ENCODE results near the gene E4F1. TPM values are rescaled to one million over a fixed set of nuclear protein-coding genes. Genes with fewer than 3 reads are reported as not detected.
A peak's percentile ranks its signal among the peaks of the same experiment; 100 is the strongest.

E4F1 gene
- total RNA-seq, 1 donor from 2014 or later, result 18.7 TPM

DNA sequence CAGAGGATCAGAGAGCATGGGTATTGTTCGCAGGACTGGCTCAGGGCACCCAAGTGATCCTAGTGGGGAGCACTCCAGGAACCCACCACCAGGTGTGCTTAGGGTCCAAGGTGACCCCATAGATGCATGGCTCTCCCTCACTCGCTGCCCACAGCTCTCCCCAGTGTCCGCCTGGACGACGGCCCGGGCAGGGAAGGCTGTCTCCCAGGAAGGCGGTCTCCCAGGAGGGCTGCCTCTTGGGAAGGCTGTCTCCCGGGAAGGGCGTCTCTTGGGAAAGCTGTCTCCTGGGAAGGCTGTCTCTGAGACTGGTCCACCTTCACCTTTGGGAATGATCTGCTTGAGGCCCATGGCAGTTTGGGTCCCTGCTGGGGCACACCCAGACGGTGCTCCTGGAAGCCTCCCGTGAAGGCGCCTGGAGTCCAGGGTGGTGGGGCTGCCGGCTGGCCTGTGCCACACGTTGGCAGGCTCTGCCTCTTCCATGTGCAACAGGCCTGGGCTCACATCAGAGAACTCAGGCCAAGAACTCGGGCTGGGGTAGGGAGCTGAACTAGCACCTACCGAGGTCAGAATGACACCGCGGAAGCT is 23.0 kb downstream of the E4F1 start:
- TF ChIP-seq, protein P1, sequence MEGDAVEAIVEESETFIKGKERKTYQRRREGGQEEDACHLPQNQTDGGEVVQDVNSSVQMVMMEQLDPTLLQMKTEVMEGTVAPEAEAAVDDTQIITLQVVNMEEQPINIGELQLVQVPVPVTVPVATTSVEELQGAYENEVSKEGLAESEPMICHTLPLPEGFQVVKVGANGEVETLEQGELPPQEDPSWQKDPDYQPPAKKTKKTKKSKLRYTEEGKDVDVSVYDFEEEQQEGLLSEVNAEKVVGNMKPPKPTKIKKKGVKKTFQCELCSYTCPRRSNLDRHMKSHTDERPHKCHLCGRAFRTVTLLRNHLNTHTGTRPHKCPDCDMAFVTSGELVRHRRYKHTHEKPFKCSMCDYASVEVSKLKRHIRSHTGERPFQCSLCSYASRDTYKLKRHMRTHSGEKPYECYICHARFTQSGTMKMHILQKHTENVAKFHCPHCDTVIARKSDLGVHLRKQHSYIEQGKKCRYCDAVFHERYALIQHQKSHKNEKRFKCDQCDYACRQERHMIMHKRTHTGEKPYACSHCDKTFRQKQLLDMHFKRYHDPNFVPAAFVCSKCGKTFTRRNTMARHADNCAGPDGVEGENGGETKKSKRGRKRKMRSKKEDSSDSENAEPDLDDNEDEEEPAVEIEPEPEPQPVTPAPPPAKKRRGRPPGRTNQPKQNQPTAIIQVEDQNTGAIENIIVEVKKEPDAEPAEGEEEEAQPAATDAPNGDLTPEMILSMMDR (IDR thresholded peaks at IDR 0.05), result no peak
- no peaks in the 10 kb centered on the region for H3K9me3 Mint-ChIP-seq (ENCODE audit: low read depth)
- no peak overlapping the region for H3K4me3 Mint-ChIP-seq (ENCODE audit: unreplicated experiment)
- no peaks in the 10 kb centered on the region for H3K27me3 Mint-ChIP-seq (ENCODE audit: low read depth)
- peaks cover 9% of the 10 kb centered on the region for H3K4me1 Mint-ChIP-seq (ENCODE audit: low read depth)
- H3K36me3 Mint-ChIP-seq (ENCODE audit: low read depth), result peaks cover 5% of the 10 kb centered on the region
- H3K27ac Mint-ChIP-seq (ENCODE audit: unreplicated experiment), result no peak overlapping the region
- DNase-seq (ENCODE audit: low spot score), result no peak

DNA sequence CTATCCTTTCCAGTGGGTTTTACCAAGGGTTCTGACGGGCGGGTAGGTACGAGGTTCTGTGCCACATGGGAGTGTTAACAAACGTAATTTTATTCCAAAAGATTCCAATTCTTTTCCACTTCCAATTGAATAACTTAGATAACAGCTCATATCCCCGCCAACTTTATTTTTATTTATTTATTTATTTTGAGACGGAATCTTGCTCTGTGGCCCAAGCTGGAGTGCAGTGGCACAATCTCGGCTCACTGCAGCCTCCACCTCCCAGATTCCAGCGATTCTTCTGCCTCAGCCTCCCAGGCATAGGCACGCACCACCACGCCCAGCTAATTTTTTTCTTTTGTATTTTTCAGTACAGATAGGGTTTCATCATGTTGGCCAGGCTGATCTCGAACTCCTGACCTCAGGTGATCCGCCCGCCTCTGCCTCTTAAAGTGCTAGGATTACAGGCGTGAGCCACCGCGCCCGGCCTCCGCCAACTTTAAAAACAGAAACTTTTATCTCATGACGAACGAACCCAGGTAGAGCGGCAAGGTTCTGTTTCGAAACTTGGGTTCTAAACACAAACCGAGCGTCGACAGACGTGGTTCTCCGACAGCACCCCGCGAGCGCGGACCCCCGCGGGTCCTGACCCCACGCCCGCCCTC is 27.4 kb downstream of the E4F1 start:
- TF ChIP-seq, protein P1 (IDR thresholded peaks at IDR 0.05), result no peak
- no peaks in the 10 kb centered on the region for H3K9me3 Mint-ChIP-seq (ENCODE audit: low read depth)
- H3K4me3 Mint-ChIP-seq (ENCODE audit: unreplicated experiment), result peak overlapping the region; percentile 86
- peaks cover 11% of the 10 kb centered on the region for H3K36me3 Mint-ChIP-seq (ENCODE audit: low read depth)
- H3K27me3 Mint-ChIP-seq (ENCODE audit: low read depth), result no peaks in the 10 kb centered on the region
- peak overlapping the region; percentile 94 for H3K27ac Mint-ChIP-seq (ENCODE audit: unreplicated experiment)
- peaks cover 13% of the 10 kb centered on the region for H3K4me1 Mint-ChIP-seq (ENCODE audit: low read depth)
- DNase-seq (ENCODE audit: low spot score), result no peak

DNA sequence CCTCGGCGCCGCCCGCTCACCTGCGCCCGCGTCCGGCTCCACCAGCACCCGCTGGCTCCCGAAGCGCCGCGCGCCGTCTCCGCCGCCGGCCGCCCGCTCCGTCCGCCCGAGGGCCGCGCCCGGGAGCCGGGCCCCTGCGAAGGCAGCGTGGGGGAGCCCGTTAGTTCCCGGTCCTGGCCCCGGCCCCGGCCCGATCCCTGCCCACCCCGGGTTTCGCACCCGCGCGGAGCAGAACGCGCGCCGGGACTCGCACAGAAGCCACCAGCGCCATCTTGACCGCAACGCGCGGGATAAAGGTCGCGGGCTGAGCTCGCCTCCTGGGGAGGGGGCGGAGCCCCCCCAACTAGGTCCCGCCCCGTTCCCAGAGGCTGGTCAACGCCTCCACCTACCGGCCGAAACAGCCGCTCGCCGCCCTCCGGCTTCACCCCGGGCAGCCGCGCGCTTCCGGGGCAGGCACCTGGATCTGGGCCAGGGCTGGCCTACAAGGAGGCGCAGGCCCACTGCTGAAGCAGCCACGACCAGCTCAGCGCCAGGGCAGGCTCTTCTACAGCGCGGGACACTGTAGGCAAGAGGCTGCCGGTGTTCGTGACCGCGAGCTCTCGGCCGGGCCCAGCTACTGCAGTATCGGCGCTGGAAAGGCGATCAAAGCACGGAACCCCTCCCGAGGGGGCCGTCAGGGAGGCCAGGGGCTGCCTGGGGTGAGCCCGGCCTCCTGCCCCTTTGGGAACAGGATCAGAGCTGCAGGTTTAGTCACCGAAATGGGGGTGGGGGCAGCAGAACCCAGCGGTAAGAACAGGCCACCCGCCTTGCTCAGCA is 28.1 kb downstream of the E4F1 start, which contains the start of gene ECI1:
ECI1 (minus strand) TSS at position 292 of the 816 bp plus-strand sequence; CDS start at position 271, 21 bp downstream.
- TF ChIP-seq, protein P1 (IDR thresholded peaks at IDR 0.05), result peak; percentile 83
- Mint-ChIP-seq H3K36me3 (ENCODE audit: low read depth) (peaks cover 14% of the 10 kb centered on the region), H3K27me3 (ENCODE audit: low read depth) (no peaks in the 10 kb centered on the region), H3K27ac (ENCODE audit: unreplicated experiment) (peak within 1 kb of the TSS; percentile 94), H3K4me1 (ENCODE audit: low read depth) (peaks cover 16% of the 10 kb centered on the region), H3K9me3 (ENCODE audit: low read depth) (no peaks in the 10 kb centered on the region), H3K4me3 (ENCODE audit: unreplicated experiment) (peak within 1 kb of the TSS; percentile 86)
- DNase-seq (ENCODE audit: low spot score), result peak; percentile 96

DNA sequence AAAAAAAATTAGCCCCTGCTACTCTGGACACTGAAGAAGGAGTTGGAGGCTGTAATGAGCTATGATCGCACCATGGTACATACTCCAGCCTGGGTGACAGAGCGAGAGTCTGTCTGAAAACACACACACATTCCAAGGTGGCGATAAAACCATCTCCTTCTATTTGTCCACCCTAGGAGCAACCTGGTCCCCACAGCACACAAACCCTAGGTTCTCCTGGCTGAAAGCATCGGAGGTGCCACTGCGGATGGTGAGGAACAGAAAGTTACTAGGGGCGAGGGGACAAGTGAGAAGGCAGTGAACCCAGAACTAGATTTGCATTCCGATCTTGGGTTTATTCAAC is 29.4 kb downstream of the E4F1 start:
- H3K27ac Mint-ChIP-seq (ENCODE audit: unreplicated experiment), result peak overlapping the region; percentile 64
- no peak for DNase-seq (ENCODE audit: low spot score)
- H3K36me3 Mint-ChIP-seq (ENCODE audit: low read depth), result peaks cover 22% of the 10 kb centered on the region
- H3K27me3 Mint-ChIP-seq (ENCODE audit: low read depth), result no peaks in the 10 kb centered on the region
- H3K4me3 Mint-ChIP-seq (ENCODE audit: unreplicated experiment), result no peak overlapping the region
- TF ChIP-seq, protein P1 (IDR thresholded peaks at IDR 0.05), result no peak
- H3K9me3 Mint-ChIP-seq (ENCODE audit: low read depth), result no peaks in the 10 kb centered on the region
- H3K4me1 Mint-ChIP-seq (ENCODE audit: low read depth), result peaks cover 16% of the 10 kb centered on the region

DNA sequence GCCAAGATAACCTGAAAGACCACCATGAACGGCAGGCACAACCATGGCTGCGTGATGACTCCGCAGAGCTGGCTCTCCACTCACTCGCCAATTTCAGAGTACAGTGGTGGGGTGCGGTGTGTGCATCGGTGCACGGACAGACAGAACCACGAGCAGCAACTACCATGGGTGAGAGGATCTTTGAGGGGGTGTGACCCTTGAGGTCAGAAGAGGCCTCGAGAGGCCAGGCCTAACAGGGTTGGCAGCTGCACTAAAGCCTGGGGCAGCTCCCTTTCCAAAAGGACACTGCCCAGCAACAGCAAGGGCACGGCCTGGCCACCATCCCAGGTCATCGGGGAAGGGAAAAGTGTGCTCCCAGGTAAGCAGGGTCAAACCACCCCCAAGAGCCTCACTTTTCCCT is 29.9 kb downstream of the E4F1 start:
- peaks cover 22% of the 10 kb centered on the region for H3K36me3 Mint-ChIP-seq (ENCODE audit: low read depth)
- DNase-seq (ENCODE audit: low spot score), result no peak

More for the DNA sequence above, 29.9 kb downstream of the E4F1 start:
- Mint-ChIP-seq H3K9me3 (ENCODE audit: low read depth) (no peaks in the 10 kb centered on the region), H3K27me3 (ENCODE audit: low read depth) (no peaks in the 10 kb centered on the region), H3K4me3 (ENCODE audit: unreplicated experiment) (no peak overlapping the region), H3K27ac (ENCODE audit: unreplicated experiment) (peak overlapping the region; percentile 64), H3K4me1 (ENCODE audit: low read depth) (peaks cover 16% of the 10 kb centered on the region)
- TF ChIP-seq, protein P1 (IDR thresholded peaks at IDR 0.05), result no peak

Data from chondrocyte (in vitro differentiated cells).